H9 (cell line): Measurements from ENCODE around the gene CRYBA2. TPM values are rescaled to one million over a fixed set of nuclear protein-coding genes. Genes with fewer than 3 reads are reported as not detected.

ENCODE experiments used
- DNase-seq: peaks from one replicate; pipeline ENCODE4 v3.0.0-alpha.2; 2017
- H2AFZ ChIP-seq: one replicate; pipeline ENCODE4 v1.6.1; 2013; ENCODE audit warnings: mild to moderate bottlenecking, low read length, control low read depth, moderate library complexity
- H2AK5ac ChIP-seq: 2 replicates; pipeline ENCODE4 v1.6.1; 2013; ENCODE audit warnings: low read length, control low read depth, mixed read lengths; ENCODE audit not compliant: insufficient read length
- H2BK120ac ChIP-seq: one replicate; pipeline ENCODE4 v1.6.1; 2013; ENCODE audit warnings: low read depth, mild to moderate bottlenecking, low read length, control low read depth, inconsistent platforms; ENCODE audit not compliant: poor library complexity, severe bottlenecking
- H2BK12ac ChIP-seq: 2 replicates; pipeline ENCODE4 v1.6.1; 2013; ENCODE audit warnings: low read length, control low read depth, mixed read lengths, low read depth; ENCODE audit not compliant: insufficient read length
- H2BK15ac ChIP-seq: 2 replicates; pipeline ENCODE4 v1.6.1; 2013; ENCODE audit warnings: low read depth, low read length, control low read depth
- H2BK20ac ChIP-seq: one replicate; pipeline ENCODE4 v1.6.1; 2013; ENCODE audit warnings: low read depth, mild to moderate bottlenecking, low read length, control low read depth, inconsistent platforms; ENCODE audit not compliant: poor library complexity, severe bottlenecking
- H2BK5ac ChIP-seq: 2 replicates; pipeline ENCODE4 v1.6.1; 2013; ENCODE audit warnings: low read length, control low read depth, mixed read lengths; ENCODE audit not compliant: insufficient read length
- H3K14ac ChIP-seq: 2 replicates; pipeline ENCODE4 v1.6.1; 2013; ENCODE audit warnings: low read length, control low read depth; ENCODE audit not compliant: insufficient read depth
- H3K18ac ChIP-seq: 2 replicates; pipeline ENCODE4 v1.6.1; 2013; ENCODE audit warnings: low read depth, mild to moderate bottlenecking, mixed read lengths, low read length, control low read depth; ENCODE audit not compliant: insufficient read length
- H3K23ac ChIP-seq: 2 replicates; pipeline ENCODE4 v1.6.1; 2013; ENCODE audit warnings: low read length, control low read depth, mixed read lengths, low read depth; ENCODE audit not compliant: insufficient read length
- H3K23me2 ChIP-seq: 2 replicates; pipeline ENCODE4 v1.6.1; 2013; ENCODE audit warnings: low read depth, mild to moderate bottlenecking, mixed read lengths, low read length, control low read depth; ENCODE audit not compliant: insufficient read length, poor library complexity, severe bottlenecking
- H3K27ac ChIP-seq: 2 replicates; pipeline ENCODE4 v1.5.1; 2013; ENCODE audit warnings: low read length, control low read depth, mixed read lengths, low read depth; ENCODE audit not compliant: insufficient read length
- H3K27me3 ChIP-seq: 2 replicates; pipeline ENCODE4 v1.6.1; 2013; ENCODE audit warnings: low read length, control low read depth, inconsistent platforms; ENCODE audit not compliant: insufficient read depth
- H3K4ac ChIP-seq: 2 replicates; pipeline ENCODE4 v1.6.1; 2013; ENCODE audit warnings: low read depth, mild to moderate bottlenecking, control low read depth, inconsistent platforms, low read length, moderate library complexity
- H3K4me1 ChIP-seq: 2 replicates; pipeline ENCODE4 v1.6.1; 2013; ENCODE audit warnings: low read length, control low read depth, inconsistent platforms; ENCODE audit not compliant: insufficient read depth
- H3K4me2 ChIP-seq: 2 replicates; pipeline ENCODE4 v1.6.1; 2013; ENCODE audit warnings: low read length, control low read depth, mixed read lengths; ENCODE audit not compliant: insufficient read length, insufficient read depth
- H3K56ac ChIP-seq: 2 replicates; pipeline ENCODE4 v1.6.1; 2013; ENCODE audit warnings: low read depth, mild to moderate bottlenecking, mixed read lengths, low read length, control low read depth; ENCODE audit not compliant: insufficient read length
- H3K79me1 ChIP-seq: 2 replicates; pipeline ENCODE4 v1.6.1; 2013; ENCODE audit warnings: low read depth, mild to moderate bottlenecking, moderate library complexity, low read length, control low read depth, inconsistent platforms; ENCODE audit not compliant: insufficient read depth, poor library complexity, severe bottlenecking
- H3K79me2 ChIP-seq: 2 replicates; pipeline ENCODE4 v1.6.1; 2013; ENCODE audit warnings: low read length, control low read depth, inconsistent platforms; ENCODE audit not compliant: insufficient read depth
- H3K9ac ChIP-seq: 2 replicates; pipeline ENCODE4 v1.6.1; 2013; ENCODE audit warnings: low read length, control low read depth, mixed read lengths; ENCODE audit not compliant: insufficient read length; ENCODE audit errors: extremely low read depth
- H3K9me3 ChIP-seq: one replicate; pipeline ENCODE4 v1.6.1; 2013; ENCODE audit warnings: low read depth, low read length, inconsistent platforms; ENCODE audit not compliant: control insufficient read depth
- H3T11ph ChIP-seq: one replicate; pipeline ENCODE4 v1.6.1; 2013; ENCODE audit warnings: mild to moderate bottlenecking, low read length, control low read depth, inconsistent platforms
- H4K20me1 ChIP-seq: one replicate; pipeline ENCODE4 v1.6.1; 2013; ENCODE audit not compliant: control insufficient read depth, insufficient read length, insufficient read depth
- H4K5ac ChIP-seq: 2 replicates; pipeline ENCODE4 v1.6.1; 2013; ENCODE audit warnings: low read depth, mild to moderate bottlenecking, mixed read lengths, low read length, control low read depth; ENCODE audit not compliant: insufficient read length
- H4K8ac ChIP-seq: replicated peaks from 2 replicates; pipeline ENCODE4 v1.6.1; 2013; ENCODE audit warnings: low read length, control low read depth, mixed read lengths, low read depth; ENCODE audit not compliant: insufficient read length
- H4K91ac ChIP-seq: 2 replicates; pipeline ENCODE4 v1.6.1; 2013; ENCODE audit warnings: low read depth, mild to moderate bottlenecking, moderate library complexity, mixed read lengths, low read length, control low read depth; ENCODE audit not compliant: insufficient read length
- H3K27ac Mint-ChIP-seq, 3 experiments: 2 replicates in 2 of 3; 3 replicates in 1 of 3; pipeline ENCODE4 v1.8.0; 2020 to 2021; ENCODE audit warnings: mixed read lengths in 3 of 3, mild to moderate bottlenecking in 1 of 3, moderate library complexity in 1 of 3
- H3K27me3 Mint-ChIP-seq: 2 replicates; pipeline ENCODE4 v1.8.0; 2021; ENCODE audit warnings: low read depth, mild to moderate bottlenecking, moderate library complexity, mixed read lengths
- H3K36me3 Mint-ChIP-seq, 3 experiments: 2 replicates in 2 of 3; 3 replicates in 1 of 3; pipeline ENCODE4 v1.8.0; 2020 to 2021; ENCODE audit warnings: low read depth in 3 of 3, mixed read lengths in 3 of 3; ENCODE audit not compliant: insufficient read depth in 1 of 3
- H3K4me1 Mint-ChIP-seq, 2 experiments: 2 replicates each; pipeline ENCODE4 v1.8.0; 2020; ENCODE audit warnings: mixed read lengths in 2 of 2
- H3K4me3 Mint-ChIP-seq, 2 experiments: 2 replicates in 1 of 2; 3 replicates in 1 of 2; pipeline ENCODE4 v1.8.0; 2020 to 2021; ENCODE audit warnings: mild to moderate bottlenecking in 2 of 2, mixed read lengths in 2 of 2, moderate library complexity in 1 of 2
- H3K9me3 Mint-ChIP-seq, 2 experiments: 2 replicates in 1 of 2; 3 replicates in 1 of 2; pipeline ENCODE4 v1.8.0; 2020; ENCODE audit warnings: mild to moderate bottlenecking in 2 of 2, mixed read lengths in 2 of 2, moderate library complexity in 1 of 2
- WGBS: extraction: QIAGEN DNeasy Blood & Tissue Kit; methylation state at CpG from one replicate; pipeline ENCODE4 v1.1.7; 2013; ENCODE audit warnings: missing lambda C conversion rate, low lambda C conversion rate, mixed read lengths; ENCODE audit not compliant: insufficient read length; ENCODE audit errors: extremely low coverage; 5-methylcytosine and 5-hydroxymethylcytosine counted together
- total RNA-seq: library from RNA; stranded (reverse); gene quantifications from 2 replicates; pipeline ENCODE4 v1.2.1, GENCODE V29; 2021
- TF ChIP-seq, protein P1 (sequence below): fragments of 200-600 bp; sonication (generic); conservative IDR thresholded peaks from 3 replicates; pipeline ENCODE4 v1.8.0; 2021; ENCODE audit warnings: antibody characterized with exemption, mild to moderate bottlenecking

CRYBA2 gene
- total RNA-seq, 1 experiment from 2014 or later = not detected

- H2BK20ac ChIP-seq = no peak within 1 kb of the TSS
- H3K23me2 ChIP-seq = peaks cover 6% of the 10 kb centered on the region
- Mint-ChIP-seq H3K9me3 (no peaks in the 10 kb centered on the region), H3K4me3 (peak within 1 kb of the TSS; percentile 74 to 90), H3K36me3 (no peaks in the 10 kb centered on the region), H3K4me1 (peaks cover 8 to 13% of the 10 kb centered on the region in 2 experiments), H3K27ac (no peak within 1 kb of the TSS; a peak in 1 of 7 replicates), H3K27me3 (peaks cover 66% of the 10 kb centered on the region)
- H3K4me1 ChIP-seq = peaks cover 3% of the 10 kb centered on the region; the same call in 1 of the 2 replicates
- H3K4ac ChIP-seq = no peak within 1 kb of the TSS
- H3K79me1 ChIP-seq = no peaks in the 10 kb centered on the region
- H3T11ph ChIP-seq = no peak within 1 kb of the TSS
- H3K27ac ChIP-seq = no peak within 1 kb of the TSS
- no peaks in the 10 kb centered on the region for H3K9me3 ChIP-seq
- no peak within 1 kb of the TSS for H2BK5ac ChIP-seq
- H2BK12ac ChIP-seq = no peak within 1 kb of the TSS
- peak within 1 kb of the TSS; percentile 44 for H3K4me2 ChIP-seq
- H3K27me3 ChIP-seq = no peaks in the 10 kb centered on the region; the same call in 1 of the 2 replicates
- no peak within 1 kb of the TSS for H3K56ac ChIP-seq
- H2AK5ac ChIP-seq = no peak within 1 kb of the TSS
- H2BK120ac ChIP-seq = no peak within 1 kb of the TSS
- WGBS = no CpG with 5 or more reads among the region's 21 CpGs
- no peak within 1 kb of the TSS for H3K9ac ChIP-seq
- H2BK15ac ChIP-seq = no peak within 1 kb of the TSS
- DNase-seq = peak; percentile 71
- H2AFZ ChIP-seq = no peak within 1 kb of the TSS
- TF ChIP-seq, protein P1, sequence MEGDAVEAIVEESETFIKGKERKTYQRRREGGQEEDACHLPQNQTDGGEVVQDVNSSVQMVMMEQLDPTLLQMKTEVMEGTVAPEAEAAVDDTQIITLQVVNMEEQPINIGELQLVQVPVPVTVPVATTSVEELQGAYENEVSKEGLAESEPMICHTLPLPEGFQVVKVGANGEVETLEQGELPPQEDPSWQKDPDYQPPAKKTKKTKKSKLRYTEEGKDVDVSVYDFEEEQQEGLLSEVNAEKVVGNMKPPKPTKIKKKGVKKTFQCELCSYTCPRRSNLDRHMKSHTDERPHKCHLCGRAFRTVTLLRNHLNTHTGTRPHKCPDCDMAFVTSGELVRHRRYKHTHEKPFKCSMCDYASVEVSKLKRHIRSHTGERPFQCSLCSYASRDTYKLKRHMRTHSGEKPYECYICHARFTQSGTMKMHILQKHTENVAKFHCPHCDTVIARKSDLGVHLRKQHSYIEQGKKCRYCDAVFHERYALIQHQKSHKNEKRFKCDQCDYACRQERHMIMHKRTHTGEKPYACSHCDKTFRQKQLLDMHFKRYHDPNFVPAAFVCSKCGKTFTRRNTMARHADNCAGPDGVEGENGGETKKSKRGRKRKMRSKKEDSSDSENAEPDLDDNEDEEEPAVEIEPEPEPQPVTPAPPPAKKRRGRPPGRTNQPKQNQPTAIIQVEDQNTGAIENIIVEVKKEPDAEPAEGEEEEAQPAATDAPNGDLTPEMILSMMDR = no peak
- no peak within 1 kb of the TSS for H3K14ac ChIP-seq
- no peak within 1 kb of the TSS for H3K18ac ChIP-seq
- H3K23ac ChIP-seq = no peak within 1 kb of the TSS
- H4K8ac ChIP-seq = no peak within 1 kb of the TSS
- H3K79me2 ChIP-seq = no peaks in the 10 kb centered on the region
- H4K20me1 ChIP-seq = no peaks in the 10 kb centered on the region
- no peak within 1 kb of the TSS for H4K91ac ChIP-seq
- no peak within 1 kb of the TSS for H4K5ac ChIP-seq
Observed at GRCh38 chr2:219041252-219041651, 48.0 kb upstream of the CRYBA2 start, which contains the start of gene CFAP65. CFAP65 (minus strand) TSS chr2:219041516; CDS start chr2:219039048, 2,468 bp downstream.
